ENCODE data around the gene EXOC6B.
"Not testable (repeated sequence)": the region's sequence is repeated elsewhere in the genome, so short reads cannot be mapped to it uniquely, and the experiment has no call there.

EXOC6B gene

GRCh38 chr2:72674982-72675915 lies 150.6 kb downstream of the EXOC6B start:
- no peak for DNase-seq

GRCh38 chr2:72673279-72673678 lies 152.6 kb downstream of the EXOC6B start:
- DNase-seq, result no peak

- no peak for DNase-seq
Observed at GRCh38 chr2:72669121-72669520, 156.7 kb downstream of the EXOC6B start.

- no peak for DNase-seq
Observed at GRCh38 chr2:72668647-72669046, 157.2 kb downstream of the EXOC6B start.

- DNase-seq, result no peak
Observed at GRCh38 chr2:72665448-72665847, 160.4 kb downstream of the EXOC6B start.

- no peak for DNase-seq
Observed at GRCh38 chr2:72661985-72662384, 163.8 kb downstream of the EXOC6B start.

- DNase-seq, result no peak
Observed at GRCh38 chr2:72649810-72650209, 176.0 kb downstream of the EXOC6B start.

- DNase-seq, result not testable (repeated sequence)
Observed at GRCh38 chr2:72641221-72641620, 184.6 kb downstream of the EXOC6B start.

- no peak for DNase-seq
Observed at GRCh38 chr2:72638600-72639211, 187.1 kb downstream of the EXOC6B start.

GRCh38 chr2:72636210-72636609 lies 189.6 kb downstream of the EXOC6B start:
- DNase-seq, result no peak

- peak; percentile 2 for DNase-seq
Observed at GRCh38 chr2:72630767-72631166, 195.1 kb downstream of the EXOC6B start.

GRCh38 chr2:72629062-72629461 lies 196.8 kb downstream of the EXOC6B start:
- no peak for DNase-seq

- DNase-seq, result no peak
Observed at GRCh38 chr2:72627083-72627482, 198.8 kb downstream of the EXOC6B start.

- no peak for DNase-seq
Observed at GRCh38 chr2:72625366-72625765, 200.5 kb downstream of the EXOC6B start.

- DNase-seq, result no peak
Observed at GRCh38 chr2:72623481-72623880, 202.4 kb downstream of the EXOC6B start.

- DNase-seq, result no peak
Observed at GRCh38 chr2:72619626-72620025, 206.2 kb downstream of the EXOC6B start.

- DNase-seq, result no peak
Observed at GRCh38 chr2:72613931-72614330, 211.9 kb downstream of the EXOC6B start.

GRCh38 chr2:72612614-72613160 lies 213.1 kb downstream of the EXOC6B start:
- no peak for DNase-seq

- DNase-seq, result no peak
Observed at GRCh38 chr2:72607189-72607588, 218.6 kb downstream of the EXOC6B start.

- no peak for DNase-seq
Observed at GRCh38 chr2:72605836-72606442, 219.9 kb downstream of the EXOC6B start.

GRCh38 chr2:72604468-72604867 lies 221.4 kb downstream of the EXOC6B start:
- DNase-seq, result no peak

- no peak for DNase-seq
Observed at GRCh38 chr2:72603481-72603880, 222.4 kb downstream of the EXOC6B start.

GRCh38 chr2:72602711-72603110 lies 223.1 kb downstream of the EXOC6B start:
- DNase-seq, result no peak

GRCh38 chr2:72602095-72602494 lies 223.7 kb downstream of the EXOC6B start:
- DNase-seq, result no peak
